ENCODE data around the gene SPOCK1.

GRCh38 chr5:137040024-137040423 lies 459.1 kb downstream of the SPOCK1 start:
- TF ChIP-seq BHLHE40 (IDR thresholded peaks at IDR 0.05; ENCODE audit: low read depth, low read length): no peak
- TF ChIP-seq CHD1 (IDR thresholded peaks at IDR 0.05; ENCODE audit: low read depth, low read length): no peak
- TF ChIP-seq CTCF (conservative IDR thresholded peaks at IDR 0.05; ENCODE audit: low read depth, low read length): no peak
- no peak for TF ChIP-seq ELK1 (IDR thresholded peaks at IDR 0.05; ENCODE audit: borderline replicate concordance, low read depth, low read length)
- TF ChIP-seq RFX5 (IDR thresholded peaks at IDR 0.05; ENCODE audit: low read depth, low read length): no peak

All from IMR-90 (cell line).